GM23338 (cell line): ENCODE measurements around the gene OSBPL6.

Experiments used
- CTCF ChIP-seq, 2 experiments: fragments of 200-600 bp in 1 of 2; sonication (generic) in 1 of 2; conservative IDR thresholded peaks; 2 replicates each; pipeline versions ENCODE4 v1.5.1 to v1.6.1; 2016 to 2017; ENCODE audit warnings: antibody characterized with exemption in 2 of 2, low read depth in 2 of 2, mild to moderate bottlenecking in 2 of 2, moderate library complexity in 1 of 2
- EZH2 ChIP-seq: fragments of 200-600 bp; sonication (generic); IDR thresholded peaks from one replicate; pipeline ENCODE4 v1.8.0; 2017; ENCODE audit warnings: antibody characterized with exemption, mild to moderate bottlenecking, low read depth; ENCODE audit not compliant: unreplicated experiment
- EZH2phosphoT487 ChIP-seq: fragments of 200-600 bp; sonication (generic); IDR thresholded peaks from one replicate; pipeline ENCODE4 v1.8.1; 2018; ENCODE audit warnings: antibody characterized with exemption; ENCODE audit not compliant: unreplicated experiment
- REST ChIP-seq: IDR thresholded peaks from one replicate; pipeline ENCODE4 v1.6.1; 2018; ENCODE audit warnings: antibody characterized with exemption; ENCODE audit not compliant: unreplicated experiment

- TF ChIP-seq CTCF (conservative IDR thresholded peaks at IDR 0.05; ENCODE audit: low read depth in 2 of 2) (no peak), EZH2 (no peak), EZH2phosphoT487 (no peak), REST (no peak)
Observed at GRCh38 chr2:178220814-178221213, 26.5 kb downstream of the OSBPL6 start.
